Sigmoid colon (tissue), 7 donors: ENCODE results near the gene AMZ2. TPM values are rescaled to one million over a fixed set of nuclear protein-coding genes. Genes with fewer than 3 reads are reported as not detected.
A peak's percentile ranks its signal among the peaks of the same experiment; 100 is the strongest.
"Not testable (repeated sequence)": the region's sequence is repeated elsewhere in the genome, so short reads cannot be mapped to it uniquely, and the experiment has no call there.

Source experiments
- DNase-seq: peaks from one replicate; pipeline ENCODE4 v3.0.0-alpha.2; 2019
- H3K27ac ChIP-seq, 4 donors: fragments of 200-600 bp; sonication (generic); one replicate each; pipeline ENCODE4 v1.5.1; 2016 to 2019; ENCODE audit warnings: mild to moderate bottlenecking in 1 of 4
- H3K27me3 ChIP-seq, 3 donors: fragments of 200-600 bp; sonication (generic); one replicate each; pipeline ENCODE4 v1.5.1; 2019; ENCODE audit warnings: mild to moderate bottlenecking in 1 of 3
- H3K36me3 ChIP-seq, 4 donors: fragments of 200-600 bp; sonication (generic); one replicate each; pipeline ENCODE4 v1.5.1; 2016 to 2019
- H3K4me1 ChIP-seq, 4 donors: fragments of 200-600 bp; sonication (generic); one replicate each; pipeline ENCODE4 v1.5.1; 2017 to 2019
- H3K4me3 ChIP-seq, 4 donors: fragments of 200-600 bp; sonication (generic); one replicate each; pipeline ENCODE4 v1.5.1; 2017 to 2019; ENCODE audit warnings: mild to moderate bottlenecking in 2 of 4, moderate library complexity in 1 of 4
- H3K9me3 ChIP-seq, 4 donors: fragments of 200-600 bp in 3 of 4; sonication (generic) in 3 of 4; one replicate each; pipeline versions ENCODE4 v1.5.1 to v1.6.1; 2013 to 2019
- CTCF ChIP-seq, 4 experiments: fragments of 450-650 bp in 3 of 4; fragments of 200-600 bp in 1 of 4; IDR thresholded peaks; one replicate each; pipeline ENCODE4 v1.5.1; 2016 to 2019; ENCODE audit warnings: antibody characterized with exemption in 4 of 4, mild to moderate bottlenecking in 3 of 4, moderate library complexity in 2 of 4
- EP300 ChIP-seq, 4 donors: sonication (generic); formaldehyde crosslinking; IDR thresholded peaks; one replicate each; pipeline ENCODE4 v1.6.1; 2017; ENCODE audit warnings: antibody characterized with exemption in 4 of 4
- POLR2A ChIP-seq, 2 donors: fragments of 450-650 bp; IDR thresholded peaks; one replicate each; pipeline ENCODE4 v1.6.1; 2016; ENCODE audit warnings: antibody characterized with exemption in 2 of 2, mild to moderate bottlenecking in 2 of 2, moderate library complexity in 2 of 2
- POLR2AphosphoS5 ChIP-seq, 4 donors: sonication (generic); formaldehyde crosslinking; IDR thresholded peaks; one replicate each; pipeline ENCODE4 v1.6.1; 2017; ENCODE audit warnings: antibody characterized with exemption in 4 of 4
- WGBS, 2 donors: extraction: QIAGEN DNeasy Blood & Tissue Kit; methylation state at CpG; one replicate each; pipeline ENCODE4 v1.1.7; 2013; 5-methylcytosine and 5-hydroxymethylcytosine counted together
- intact Hi-C: fragments of 100-400 bp; cut with DNase I; formaldehyde crosslinking; loops from one replicate; pipeline ENCODE4 v1.15.1; 2023
- polyA plus RNA-seq, 3 donors: library from polyadenylated mRNA; stranded (reverse); fragments of 200-250 nt; gene quantifications; one replicate each; pipeline ENCODE4 v1.2.3, GENCODE V29; 2013
- total RNA-seq, 4 donors: library from RNA; depleted of rRNA; stranded (reverse); fragments of >200 nt; gene quantifications; one replicate each; pipeline ENCODE4 v1.1.0, GENCODE V29; 2016
- donor health status: healthy with polysubstance abuse.
- donor health status: Bipolar disorder and iron deficiency.
- donor health status: healthy.

The AMZ2 gene
- total and polyA plus RNA-seq, 7 donors: 30.8 to 80.1 (median 55.9) TPM

- Histone ChIP-seq H3K27me3 (no peaks in the 10 kb centered on the region), H3K9me3 (no peaks in the 10 kb centered on the region), H3K36me3 (peaks cover 0 to 23% (median 8%) of the 10 kb centered on the region in 4 donors), H3K4me3 (no peak overlapping the region), H3K27ac (no peak overlapping the region), H3K4me1 (peaks cover 0 to 19% (median 5%) of the 10 kb centered on the region in 4 donors)
- no peak for DNase-seq
- no peak for TF ChIP-seq CTCF (IDR thresholded peaks at IDR 0.05)
- no peak for TF ChIP-seq EP300 (IDR thresholded peaks at IDR 0.05)
- no peak for TF ChIP-seq POLR2A (IDR thresholded peaks at IDR 0.05)
- TF ChIP-seq POLR2AphosphoS5 (IDR thresholded peaks at IDR 0.05): no peak
- 82 to 85% methylated on average over 9 of the region's 9 CpGs for WGBS, 2 donors
- intact Hi-C loops: no loop called here
These were observed 12.4 kb downstream of the AMZ2 start for GRCh38 chr17:68260051-68260762.

GRCh38 chr17:68262467-68262866 lies 14.6 kb downstream of the AMZ2 start:
- intact Hi-C loops: loop anchor here (2.0 kb wide), 3 partner anchors 136 to 200 kb away; no protein-coding TSS in a partner anchor

GRCh38 chr17:68263101-68263681 lies 15.3 kb downstream of the AMZ2 start:
- H3K27me3 ChIP-seq, H3K27ac ChIP-seq, DNase-seq, H3K36me3 ChIP-seq, H3K9me3 ChIP-seq, H3K4me3 ChIP-seq: not testable (repeated sequence)
- peaks cover 0 to 19% (median 5%) of the 10 kb centered on the region in 4 donors for H3K4me1 ChIP-seq
- intact Hi-C loops: loop anchor here (2.0 kb wide), 3 partner anchors 136 to 200 kb away; no protein-coding TSS in a partner anchor
- WGBS, 2 donors: 11% methylated on average over 9 of the region's 9 CpGs
- peak in 2 of 4 experiments; percentile 53 to 58 for TF ChIP-seq CTCF (IDR thresholded peaks at IDR 0.05)

More at GRCh38 chr17:68262467-68262866, 14.6 kb downstream of the AMZ2 start:
- H3K27me3 ChIP-seq, H3K9me3 ChIP-seq, H3K4me3 ChIP-seq, DNase-seq, H3K36me3 ChIP-seq, H3K27ac ChIP-seq: not testable (repeated sequence)
- 69 to 76% methylated on average over 2 of the region's 2 CpGs for WGBS, 2 donors
- peaks cover 0 to 19% (median 5%) of the 10 kb centered on the region in 4 donors for H3K4me1 ChIP-seq

- intact Hi-C loops, DNase-seq, H3K27me3 ChIP-seq, H3K36me3 ChIP-seq, H3K27ac ChIP-seq, H3K4me3 ChIP-seq, H3K4me1 ChIP-seq, H3K9me3 ChIP-seq: not testable (repeated sequence)
- 92 to 94% methylated on average over 2 of the region's 2 CpGs for WGBS, 2 donors
These were observed 18.0 kb downstream of the AMZ2 start for GRCh38 chr17:68265833-68266232.

- no peaks in the 10 kb centered on the region for H3K27me3 ChIP-seq
- H3K27ac ChIP-seq: no peak overlapping the region
- whole genome bisulfite sequencing, 2 donors: 75 to 92% methylated on average over 11 of the region's 11 CpGs
- H3K4me1 ChIP-seq: no peaks in the 10 kb centered on the region
- H3K9me3 ChIP-seq: peaks cover 0 to 7% (median 0%) of the 10 kb centered on the region in 4 donors
- intact Hi-C loops: no loop called here
- H3K36me3 ChIP-seq: no peaks in the 10 kb centered on the region
- H3K4me3 ChIP-seq: no peak overlapping the region
- TF ChIP-seq CTCF (IDR thresholded peaks at IDR 0.05): no peak
- no peak for DNase-seq
These were observed 25.9 kb downstream of the AMZ2 start for GRCh38 chr17:68273722-68274121.

- H3K9me3 ChIP-seq, DNase-seq, H3K36me3 ChIP-seq, H3K27me3 ChIP-seq, H3K4me1 ChIP-seq, intact Hi-C loops, H3K4me3 ChIP-seq, H3K27ac ChIP-seq: not testable (repeated sequence)
- 95 to 96% methylated on average over 3 of the region's 3 CpGs for WGBS, 2 donors
These were observed 28.5 kb downstream of the AMZ2 start for GRCh38 chr17:68276339-68276738.
